ENCODE data around the gene BMP3.

The BMP3 gene

DNA sequence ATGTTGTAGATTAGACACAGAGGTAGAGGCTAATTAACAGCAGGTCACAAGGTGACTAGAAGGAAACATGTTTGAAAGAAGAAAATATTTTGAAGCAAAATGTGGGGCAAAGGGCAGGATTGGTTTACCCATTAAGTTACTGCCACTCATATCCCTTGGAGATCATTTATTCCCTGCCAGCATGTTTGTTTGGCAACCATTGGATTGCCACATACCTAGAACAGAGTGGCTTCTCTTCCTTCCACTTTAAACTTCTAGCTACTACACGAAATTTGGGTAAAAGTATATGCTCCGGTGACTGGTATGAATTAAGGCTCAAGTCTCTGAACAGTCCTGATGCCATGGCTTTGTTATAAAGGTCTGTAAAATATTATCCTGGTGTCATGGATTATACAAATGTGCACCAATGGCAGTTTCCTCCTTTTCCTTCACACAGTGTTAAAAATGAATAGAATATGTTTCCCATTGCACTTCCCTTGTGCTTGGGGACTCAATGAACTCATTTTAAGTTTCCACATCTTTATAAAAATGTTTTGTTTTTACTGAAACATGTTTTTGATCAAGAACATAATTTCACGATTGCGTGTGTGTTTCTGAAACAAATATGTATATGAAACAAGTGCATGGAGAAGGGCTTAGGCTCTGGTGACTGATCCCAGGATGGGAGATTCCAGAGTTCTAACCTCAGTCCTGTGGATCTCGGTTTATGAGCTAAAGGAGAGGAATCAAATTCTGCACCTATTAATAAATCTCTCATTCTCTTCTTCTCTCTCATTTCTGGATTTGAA, 12.3 kb downstream of the BMP3 start:
- DNase-seq: no peak

DNA sequence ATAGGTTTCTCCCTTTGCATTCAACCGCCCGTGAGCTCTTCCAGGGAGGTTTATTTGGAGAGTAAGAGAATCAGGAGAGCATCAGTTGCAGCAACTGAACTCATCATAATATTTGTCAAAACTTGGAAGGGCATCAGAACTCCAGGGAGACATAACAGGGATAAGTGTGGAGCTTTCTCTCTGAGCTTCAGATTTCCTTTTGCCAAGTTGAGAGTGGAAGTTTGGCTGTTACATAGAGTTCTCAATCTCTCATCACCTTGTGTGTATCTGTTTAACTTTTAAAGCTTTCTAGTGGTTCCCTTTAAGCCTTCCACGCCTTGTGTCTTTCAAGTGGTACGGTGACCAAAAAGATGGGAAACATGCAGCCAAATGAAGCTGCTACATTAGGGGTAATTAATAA, 18.8 kb downstream of the BMP3 start:
- no peak for DNase-seq

DNA sequence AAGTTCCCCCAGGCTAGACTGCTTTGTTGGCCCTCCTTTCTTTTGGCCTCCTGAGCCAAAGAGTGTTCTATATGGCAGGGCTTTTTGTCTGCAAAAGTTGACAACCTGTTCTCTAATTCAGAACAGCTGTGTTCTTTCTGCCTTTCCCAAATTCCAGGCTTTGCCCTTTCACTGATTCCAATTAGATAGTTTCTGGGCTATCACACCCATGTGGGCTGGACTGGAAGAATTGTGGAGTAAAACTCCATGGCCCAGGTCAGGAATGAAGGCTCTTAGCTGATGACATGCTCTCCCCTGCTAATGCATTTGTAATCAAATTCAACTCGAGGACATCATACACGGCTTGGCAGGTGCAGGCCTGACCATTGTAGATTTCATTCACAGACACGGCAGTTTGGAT, 19.4 kb downstream of the BMP3 start:
- DNase-seq: peak; percentile 45

DNA sequence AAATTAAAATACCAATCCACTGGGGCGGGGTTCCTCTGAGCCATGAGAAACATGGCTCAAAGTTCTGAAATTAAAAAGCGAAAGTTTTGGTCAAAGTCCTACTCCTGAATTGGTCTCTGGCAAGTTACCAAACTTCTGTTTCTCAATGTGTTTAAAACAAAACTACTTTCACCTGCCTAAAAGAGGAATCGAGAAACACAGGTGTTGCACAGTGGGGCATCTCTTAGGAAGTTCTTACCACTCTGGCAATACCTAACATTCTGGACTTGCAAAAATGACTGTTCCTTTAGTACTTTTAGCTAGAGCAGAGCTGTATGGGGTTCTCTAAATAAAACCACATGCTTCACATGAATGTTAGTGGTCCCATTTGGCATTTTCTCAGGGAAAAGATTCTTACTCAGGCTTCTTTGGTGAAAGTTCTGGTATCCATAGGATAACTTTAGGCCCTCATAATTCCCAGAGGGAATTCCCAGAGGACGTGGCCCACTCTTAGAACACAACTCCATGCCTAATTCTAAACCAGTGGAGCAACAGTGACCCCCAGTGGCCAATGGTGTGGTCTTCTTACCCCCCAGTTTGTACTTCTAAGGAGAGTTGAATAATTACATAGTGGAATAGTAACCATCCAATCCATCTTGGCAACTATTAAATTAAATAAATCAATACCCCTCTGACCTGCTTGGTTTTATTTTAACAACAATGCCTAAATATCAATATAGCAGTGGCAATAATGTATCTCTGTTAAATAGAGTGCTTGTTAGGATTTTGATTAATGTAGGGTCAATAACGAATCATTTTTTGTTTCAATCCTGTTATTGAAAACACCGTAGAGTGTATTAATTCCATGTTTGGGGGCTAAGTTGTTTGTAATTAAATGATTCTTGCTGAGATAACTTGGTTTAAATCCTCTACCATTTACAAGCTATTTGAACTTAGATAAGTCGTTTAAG, 21.9 kb downstream of the BMP3 start:
- peak; percentile 73 for DNase-seq

DNA sequence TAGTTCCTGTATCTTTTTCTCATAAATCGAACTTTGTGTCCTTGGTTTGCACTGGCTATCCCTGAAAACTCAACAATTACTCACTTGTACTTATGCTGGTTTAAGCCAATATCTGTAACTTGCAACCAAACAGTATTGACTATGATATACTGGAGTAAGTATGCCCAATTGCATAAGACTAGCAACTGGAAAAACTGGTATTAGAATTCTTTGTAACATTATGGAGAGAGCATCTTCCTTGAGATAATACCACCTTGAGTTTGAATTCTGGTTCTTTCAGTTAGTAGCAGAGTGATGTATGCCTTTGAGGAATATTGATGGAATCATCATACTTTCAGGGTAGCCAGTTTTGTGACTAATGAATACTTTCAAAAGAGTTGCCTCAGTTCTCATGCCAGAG, 28.1 kb downstream of the BMP3 start:
- no peak for DNase-seq

DNA sequence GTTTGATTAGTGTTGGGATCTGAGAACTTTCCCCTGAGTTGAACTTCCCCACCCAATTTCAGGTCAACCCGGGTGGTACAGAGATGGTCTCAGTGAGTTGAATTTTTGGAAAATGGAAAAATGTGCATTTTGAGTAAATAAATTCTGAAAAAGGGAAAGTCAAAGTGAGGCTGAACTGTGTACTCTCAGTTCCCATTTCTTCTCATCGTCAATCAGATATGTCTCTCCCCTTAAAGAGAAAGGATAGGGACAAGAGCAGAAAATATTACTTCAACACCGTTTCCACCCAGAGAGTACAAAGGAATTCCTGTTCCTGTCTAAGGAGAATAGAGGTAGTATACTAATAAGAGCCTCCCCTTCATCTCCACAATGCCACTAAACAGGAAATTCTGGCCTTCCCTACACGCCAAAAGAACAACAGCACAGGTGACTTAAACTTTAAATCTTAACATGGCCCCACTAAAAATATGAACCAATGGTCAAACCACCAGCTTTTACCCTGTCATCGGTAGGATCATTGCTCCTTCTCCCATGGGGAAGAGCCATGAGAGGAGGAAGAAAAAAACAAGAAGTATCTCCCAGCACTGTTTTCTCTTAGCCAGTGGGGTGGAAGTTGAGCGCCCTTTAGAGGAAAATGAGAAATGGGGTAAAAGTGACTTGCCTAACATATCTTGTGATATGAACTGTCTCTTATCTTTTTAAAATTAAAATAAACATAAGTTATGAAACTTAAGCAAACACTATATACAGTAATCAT, 30.3 kb downstream of the BMP3 start:
- no peak for DNase-seq

DNA sequence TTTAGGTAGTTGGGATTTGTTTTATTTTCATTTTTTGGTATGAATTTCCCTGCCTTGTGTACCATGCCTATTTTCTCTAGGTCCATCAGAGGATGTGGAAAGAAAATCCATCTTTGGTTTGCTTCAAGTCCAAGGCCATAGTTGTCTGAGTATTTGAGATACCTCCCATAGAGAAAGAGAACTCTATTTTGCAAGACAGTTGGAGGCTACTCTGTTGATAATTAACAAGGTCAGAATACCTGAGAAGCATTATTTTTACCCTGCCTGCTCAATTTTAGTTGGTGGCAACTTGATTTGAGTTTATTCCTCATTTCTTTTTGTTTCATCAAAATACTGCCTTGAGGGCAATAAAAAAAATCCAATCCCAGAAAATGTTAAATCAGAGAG, 30.8 kb downstream of the BMP3 start:
- DNase-seq: no peak

DNA sequence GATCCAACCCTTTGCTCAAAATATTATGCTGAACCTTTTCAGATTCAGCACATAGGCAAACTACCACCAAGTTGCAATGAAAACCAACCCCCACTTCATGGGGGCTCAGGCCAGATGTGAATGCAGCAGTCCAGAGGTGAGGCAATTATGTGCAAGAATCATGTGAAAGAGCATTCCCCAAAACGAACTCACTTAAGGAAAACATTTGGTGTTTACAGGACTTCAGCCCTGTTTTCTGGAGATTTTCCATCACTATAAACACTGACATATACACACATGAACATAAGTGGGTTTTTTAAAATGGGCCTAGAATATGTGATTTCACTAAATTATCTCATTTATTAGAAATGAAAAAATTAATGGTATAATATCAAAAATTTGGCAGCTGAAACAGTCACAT, 31.5 kb downstream of the BMP3 start:
- DNase-seq: no peak

DNA sequence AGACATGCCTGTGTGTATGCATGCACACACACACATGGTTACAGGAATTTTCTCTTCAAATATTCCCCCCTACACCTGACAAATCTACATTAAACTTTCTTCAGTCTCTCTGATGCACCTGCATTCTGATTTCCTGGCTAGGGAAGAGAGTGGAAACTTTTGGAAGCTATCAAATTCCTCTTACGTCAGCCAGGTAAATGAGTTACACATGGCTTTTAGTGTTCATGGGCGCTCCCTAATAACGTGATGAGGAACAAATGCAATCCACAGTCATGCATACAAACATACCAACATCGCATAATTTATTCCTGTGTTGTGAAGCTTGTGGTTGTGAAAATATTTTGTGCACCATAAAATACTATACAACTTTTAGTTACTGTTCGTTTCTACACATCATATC, 34.9 kb downstream of the BMP3 start:
- DNase-seq: no peak

DNA sequence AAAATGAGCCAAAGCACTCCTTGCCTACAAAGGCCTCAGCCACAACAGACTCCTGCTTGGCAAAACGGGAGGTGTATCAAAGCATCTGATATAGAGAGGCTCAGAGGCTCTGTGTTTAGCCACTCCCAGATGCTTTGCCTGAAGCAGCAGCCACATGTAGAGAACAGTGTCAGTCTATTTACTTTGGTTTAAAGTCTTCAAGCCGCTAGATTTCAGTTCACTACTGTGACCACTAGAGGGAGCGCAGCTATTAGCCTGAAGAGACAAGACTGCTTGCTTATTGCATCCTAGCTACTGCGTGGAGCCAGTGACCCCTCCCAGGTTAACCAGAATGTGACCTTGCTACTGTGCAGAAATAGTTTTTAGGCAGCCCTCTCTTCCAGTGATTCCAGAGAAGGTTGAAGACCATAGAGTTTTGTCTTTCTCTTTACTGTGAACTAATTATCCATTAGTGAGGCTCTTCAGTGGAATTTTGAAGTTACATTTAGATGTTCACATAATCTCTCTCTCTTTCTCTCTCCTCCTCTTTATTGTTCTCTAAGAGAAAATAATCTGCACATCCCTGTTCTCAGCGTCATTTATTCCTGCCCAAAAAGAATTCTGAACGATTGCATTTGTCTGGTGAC, 39.3 kb downstream of the BMP3 start:
- DNase-seq: peak; percentile 79

DNA sequence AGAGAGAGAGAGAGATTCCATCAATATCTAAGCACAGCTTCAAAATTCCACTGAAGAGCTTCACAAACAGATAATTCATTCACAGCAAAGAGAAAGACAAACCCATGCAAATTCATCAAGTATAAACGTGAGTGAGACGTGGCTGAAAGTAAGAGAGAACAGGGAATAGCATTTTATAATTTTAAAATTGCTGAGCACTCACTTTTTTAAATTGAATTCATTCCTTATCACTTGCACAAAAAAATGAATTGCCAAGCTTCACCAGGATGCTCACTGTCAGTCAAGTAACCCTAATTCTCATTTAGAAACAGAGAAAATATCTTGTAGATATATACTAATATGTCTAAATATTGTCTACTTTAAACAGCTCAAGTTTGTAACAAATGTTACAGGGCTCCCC, 40.5 kb downstream of the BMP3 start:
- no peak for DNase-seq

DNA sequence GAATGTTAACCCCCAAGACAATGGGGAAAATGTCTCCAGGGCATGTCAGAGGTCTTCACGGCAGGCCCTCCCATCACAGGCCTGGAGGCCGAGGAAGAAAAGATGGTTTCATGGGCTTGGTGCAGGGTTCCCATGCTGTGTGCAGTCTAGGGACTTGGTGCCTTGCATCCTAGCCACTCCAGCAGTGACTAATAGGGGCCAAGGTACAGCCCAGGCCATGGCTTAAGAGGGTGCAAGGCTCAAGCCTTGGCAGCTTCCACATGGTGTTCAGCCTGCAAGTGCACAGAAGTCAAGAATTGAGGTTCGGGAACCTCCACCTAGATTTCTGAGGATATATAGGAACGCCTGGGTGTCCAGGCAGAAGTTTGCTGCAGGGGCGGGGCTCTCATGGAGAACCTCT, 50.6 kb downstream of the BMP3 start:
- DNase-seq: no peak

DNA sequence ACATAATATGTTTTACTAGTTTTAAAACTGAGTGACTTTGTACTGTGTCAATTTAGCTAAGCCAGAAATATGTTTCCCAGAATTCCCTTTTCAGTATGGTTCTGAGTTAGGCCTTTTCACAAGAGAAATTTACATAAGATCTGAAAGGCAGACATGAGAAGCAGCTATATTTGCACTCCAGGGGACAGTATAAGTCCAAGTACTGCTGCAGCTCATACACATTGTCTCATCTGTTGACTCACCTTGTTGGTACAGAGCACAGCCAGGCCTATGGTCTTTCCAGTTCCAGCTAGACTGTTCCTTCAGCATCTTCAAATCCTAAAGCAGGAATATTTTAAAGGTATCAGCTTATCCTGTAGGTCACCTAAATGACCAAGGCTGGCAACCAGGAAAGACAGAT, 53.5 kb downstream of the BMP3 start:
- DNase-seq: no peak

DNA sequence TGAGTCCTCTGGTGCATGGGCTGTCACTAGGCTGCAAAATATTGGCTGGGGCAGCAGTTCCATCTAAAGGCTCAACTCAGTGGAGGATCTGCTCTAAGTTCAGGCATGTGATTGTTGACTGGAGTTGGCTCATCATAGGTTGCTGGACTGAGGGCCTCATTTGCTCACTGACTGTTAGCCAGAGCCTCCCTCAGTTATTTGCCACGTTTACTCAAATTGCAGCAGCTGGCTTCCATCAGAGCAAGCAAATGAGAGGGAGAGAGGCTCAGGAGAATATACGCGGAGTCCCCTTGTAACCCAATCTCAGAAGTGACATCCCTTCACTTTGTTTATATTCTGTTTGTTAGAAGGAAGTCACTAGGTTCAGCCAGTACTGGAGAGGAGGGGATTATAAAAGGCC, 54.1 kb downstream of the BMP3 start:
- peak; percentile 18 for DNase-seq

DNA sequence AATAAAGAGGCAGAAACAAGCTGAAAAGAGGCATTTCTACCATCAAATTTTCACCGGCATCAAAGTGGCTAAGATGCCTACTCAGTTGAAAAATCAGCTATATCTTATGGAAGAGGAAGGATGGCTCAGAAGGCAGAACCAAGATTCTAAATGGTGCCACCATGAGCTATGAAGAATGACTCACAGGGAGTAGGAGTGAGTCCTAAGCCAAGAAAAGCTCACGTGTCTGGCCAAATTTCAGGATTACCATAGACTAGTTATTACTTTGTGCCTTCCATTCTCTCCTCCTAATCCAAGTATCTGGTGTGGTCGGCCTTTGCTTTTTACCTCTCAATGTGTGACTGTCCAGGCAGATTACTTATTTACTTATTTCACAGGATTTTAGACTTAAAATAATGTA, 54.8 kb downstream of the BMP3 start:
- no peak for DNase-seq

DNA sequence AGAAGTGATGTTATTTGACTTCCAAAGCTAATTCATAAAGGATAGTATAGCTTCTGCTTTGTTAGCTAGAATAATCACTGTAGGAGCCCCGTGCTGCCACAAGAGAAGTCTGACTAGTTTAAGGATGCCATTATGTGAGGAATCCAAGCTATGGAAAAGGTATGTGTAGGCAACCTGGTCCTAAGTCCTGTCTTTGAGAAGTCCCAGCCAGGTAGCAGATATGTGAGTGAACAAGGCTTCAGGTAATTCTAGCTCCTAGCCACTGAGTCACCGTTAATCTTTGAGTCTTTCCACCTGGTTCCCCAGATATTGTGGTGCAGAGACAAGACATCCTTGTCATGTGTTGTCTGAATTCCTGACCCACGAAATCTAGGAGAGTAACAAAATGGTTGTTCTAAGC, 55.5 kb downstream of the BMP3 start:
- no peak for DNase-seq

DNA sequence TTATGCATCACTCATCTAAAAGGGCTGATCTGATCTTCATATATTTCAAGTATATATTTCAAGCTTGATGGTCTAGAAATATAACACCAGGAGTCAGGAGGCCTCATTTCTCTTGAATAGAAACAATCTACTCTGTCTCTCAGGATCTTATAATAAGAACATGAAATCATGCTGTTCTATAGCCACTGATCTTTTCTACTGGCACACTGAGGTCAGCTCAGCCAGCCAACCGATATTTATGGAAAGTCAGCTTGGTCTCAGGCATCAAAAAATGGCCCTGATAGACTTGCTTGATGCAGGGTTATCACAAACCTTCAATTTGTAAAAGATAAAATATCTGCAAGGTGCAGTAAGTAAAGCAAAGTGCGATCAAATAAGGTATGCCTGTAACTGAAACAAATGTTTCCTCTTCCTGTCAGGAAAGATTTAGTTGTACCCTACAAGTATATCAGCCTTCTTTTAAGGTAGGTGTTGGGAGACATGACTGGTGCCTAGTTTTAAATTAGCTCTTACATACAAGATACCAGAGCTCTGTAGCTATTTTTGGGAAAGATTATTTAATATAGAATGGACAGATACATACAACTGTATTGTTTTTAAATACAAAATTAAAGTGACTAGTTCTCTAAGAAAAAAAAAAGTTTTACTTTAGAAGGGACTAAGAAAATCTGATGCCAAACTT, 63.4 kb downstream of the BMP3 start:
- no peak for DNase-seq

DNA sequence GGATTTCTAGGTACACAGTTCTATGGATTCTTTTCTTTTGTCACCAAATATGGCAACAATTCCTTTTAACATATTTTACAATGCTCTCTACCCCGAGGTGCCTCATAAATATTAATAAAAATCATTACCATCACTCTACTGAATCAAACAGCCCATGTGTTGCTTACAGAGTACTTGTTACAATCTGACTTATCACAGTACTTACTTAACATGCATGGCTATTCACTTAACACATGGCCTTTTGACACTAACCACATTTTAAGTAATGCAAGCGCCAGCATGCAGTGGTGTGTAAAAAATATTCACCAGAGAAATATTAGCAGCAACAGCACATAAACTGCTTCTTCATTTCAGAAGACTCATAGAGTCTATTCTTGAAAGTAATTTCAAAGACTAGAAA, 64.9 kb downstream of the BMP3 start:
- no peak for DNase-seq

DNA sequence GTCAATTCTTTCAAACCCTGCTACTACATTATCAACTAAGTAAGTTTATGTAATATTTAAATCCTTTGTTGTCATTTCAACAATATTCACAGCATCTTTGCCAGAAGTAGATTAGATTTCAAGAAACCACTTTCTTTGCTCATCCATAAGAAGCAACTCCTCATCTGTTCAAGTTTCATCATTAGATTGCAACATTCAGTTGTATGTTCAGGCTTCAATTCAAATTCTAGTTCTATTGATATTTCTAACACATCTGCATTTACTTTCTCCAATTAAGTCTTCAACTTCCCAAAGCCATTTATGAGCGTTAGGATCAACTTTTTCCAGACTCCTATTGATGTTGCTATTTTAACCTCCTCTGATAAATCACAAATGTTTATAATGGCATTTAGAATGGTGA, 66.1 kb downstream of the BMP3 start:
- no peak for DNase-seq

DNA sequence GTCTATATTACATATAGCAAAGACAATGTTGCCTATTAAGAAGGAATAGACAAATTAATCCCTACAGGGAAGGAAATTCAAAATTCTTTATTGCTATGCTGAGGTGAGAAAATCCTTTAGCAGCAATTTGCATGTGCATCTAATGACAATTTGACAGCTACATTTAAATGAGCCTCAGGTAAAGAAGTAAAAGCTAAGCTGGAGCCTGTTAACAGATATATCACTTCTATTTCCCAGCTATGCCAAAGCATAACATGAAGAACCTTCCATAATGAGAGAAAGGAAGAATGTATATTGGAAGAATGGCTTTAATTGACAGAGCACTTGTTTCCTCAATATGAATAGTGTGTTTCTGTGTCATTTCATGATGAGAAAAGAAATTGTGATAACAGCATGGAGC, 71.6 kb downstream of the BMP3 start:
- no peak for DNase-seq

DNA sequence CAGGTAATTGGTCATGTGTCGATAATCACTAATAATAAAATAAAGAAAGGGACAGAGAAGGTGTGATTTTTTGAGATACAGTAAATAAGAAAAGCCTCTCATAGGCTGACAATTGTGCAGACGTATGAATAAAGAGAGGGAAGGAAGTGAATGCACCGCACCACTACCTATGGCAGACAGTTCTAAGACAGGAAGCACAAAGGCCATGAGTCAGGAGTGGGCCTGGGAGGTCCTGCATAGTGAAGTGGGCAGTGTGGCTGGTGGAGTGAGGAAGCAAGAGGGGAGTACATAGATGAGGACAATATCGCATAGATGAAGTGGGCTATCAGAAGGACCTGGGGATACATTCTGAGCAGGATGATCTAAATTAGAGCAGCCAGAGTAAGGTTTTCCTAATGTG, 75.6 kb downstream of the BMP3 start:
- no peak for DNase-seq
